GM15510 (cell line): Measurements from ENCODE around the gene TNNT1.

Source experiments
- POLR2A ChIP-seq: IDR thresholded peaks from 3 replicates; pipeline ENCODE4 v1.6.1; 2011; ENCODE audit warnings: borderline replicate concordance; ENCODE audit not compliant: insufficient read length; ENCODE audit errors: extremely low read depth

Gene TNNT1

DNA sequence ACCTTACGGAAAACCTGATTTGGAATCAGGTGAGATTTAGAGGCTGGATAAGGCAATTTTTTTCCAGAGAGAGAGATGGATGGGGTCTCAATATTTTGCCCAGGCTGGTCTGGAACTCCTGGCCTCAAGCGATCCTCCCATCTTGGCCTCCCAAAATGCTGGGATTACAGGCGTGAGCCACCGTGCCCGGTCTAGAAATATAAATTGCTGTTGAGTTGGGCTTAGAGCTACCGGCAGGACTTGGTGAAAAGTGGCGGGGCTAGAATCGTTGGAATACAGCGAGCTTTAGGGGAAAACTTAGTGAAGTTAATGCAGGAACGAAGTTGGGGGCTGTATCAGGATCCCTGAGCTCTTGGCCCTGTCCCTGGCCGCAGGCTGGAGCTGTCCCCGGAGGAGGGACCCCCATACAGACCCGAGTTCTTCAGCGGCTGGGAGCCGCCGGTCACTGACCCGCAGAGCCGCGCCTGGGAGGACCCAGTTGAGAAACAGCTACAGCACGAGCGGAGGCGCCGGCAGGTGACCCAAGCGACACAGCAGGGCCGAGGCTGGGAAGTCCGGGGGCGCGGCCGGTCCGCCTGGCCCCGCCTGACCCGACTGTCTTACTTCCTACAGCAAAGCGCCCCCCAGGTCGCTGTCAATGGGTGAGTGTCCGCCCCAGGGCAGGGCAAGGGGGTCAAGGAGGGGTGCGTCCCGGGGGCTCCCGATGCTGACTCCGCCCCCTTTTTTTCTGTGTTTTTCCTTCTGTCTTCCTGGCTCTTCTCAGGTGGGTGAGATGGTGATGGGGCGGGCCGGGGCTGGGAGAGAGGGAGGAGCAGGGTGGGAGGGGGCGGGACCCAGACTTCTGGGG, 65.8 kb downstream of the TNNT1 start:
- no peak for TF ChIP-seq POLR2A
